Frontal cortex (tissue), 4 donors: Measurements from ENCODE around the gene SPRED3. TPM values are rescaled to one million over a fixed set of nuclear protein-coding genes. Genes with fewer than 3 reads are reported as not detected.
A peak's percentile ranks its signal among the peaks of the same experiment; 100 is the strongest.
"Not testable (repeated sequence)": the region's sequence is repeated elsewhere in the genome, so short reads cannot be mapped to it uniquely, and the experiment has no call there.

Experiments
- DNase-seq, 2 donors: peaks; one replicate each; pipeline ENCODE4 v3.0.0; 2012; ENCODE audit warnings: low spot score in 2 of 2
- FAIRE-seq: peaks from 2 replicates; lab custom pipeline; 2012; peaks lifted over from hg19 to GRCh38; lab: Jason Lieb, UNC
- total RNA-seq: library from RNA; depleted of rRNA; stranded (reverse); fragments of >200 nt; gene quantifications from one replicate; pipeline ENCODE4 v1.2.3, GENCODE V29; 2014
- donor health status: control.
- donor health status: control.
- donor health status: control.

The SPRED3 gene
- total RNA-seq, 1 donor from 2014 or later = 1.6 TPM

DNA sequence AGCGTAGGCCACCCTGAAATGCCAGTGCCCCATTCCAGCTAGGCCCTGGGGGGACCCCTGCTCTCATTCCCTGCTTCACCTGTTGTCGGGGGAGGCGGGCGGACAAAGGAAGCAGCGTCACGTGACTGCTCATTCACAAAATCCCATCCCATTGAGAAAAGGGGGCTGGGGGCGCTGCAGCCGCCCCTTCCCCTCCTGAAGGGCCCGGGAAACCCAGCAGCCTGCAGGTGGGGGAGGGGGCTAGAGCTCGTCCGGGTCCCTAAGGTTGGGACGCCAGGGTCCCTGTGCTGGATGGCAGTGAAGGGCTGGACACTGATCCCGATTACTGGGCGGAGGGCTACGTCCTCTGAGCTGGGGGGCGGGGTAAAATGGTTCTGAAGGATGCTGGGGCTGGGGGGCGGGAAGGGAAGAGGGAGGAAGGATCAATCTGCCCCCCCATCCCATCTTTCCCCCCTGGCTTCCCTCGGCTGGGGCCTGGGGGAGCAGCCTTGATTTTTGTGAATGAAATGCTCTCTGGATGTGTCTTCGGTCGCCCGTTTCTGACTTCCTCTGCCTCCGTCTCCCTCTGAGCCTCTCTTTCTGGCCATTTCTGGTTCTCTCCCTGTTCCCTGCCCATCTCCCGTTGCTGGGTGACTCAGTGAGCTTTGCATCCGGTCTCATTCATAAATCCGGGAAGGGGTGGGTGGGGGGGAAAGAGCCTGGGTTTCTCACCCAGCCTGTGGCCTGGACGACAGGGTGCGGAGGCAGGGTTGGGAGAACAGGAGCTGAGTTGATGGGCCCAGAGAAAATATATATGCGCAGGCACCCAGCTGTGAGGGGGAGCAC, 816 bp downstream of the SPRED3 start:
- FAIRE-seq (no peak), DNase-seq (peak; percentile 67 to 81)

DNA sequence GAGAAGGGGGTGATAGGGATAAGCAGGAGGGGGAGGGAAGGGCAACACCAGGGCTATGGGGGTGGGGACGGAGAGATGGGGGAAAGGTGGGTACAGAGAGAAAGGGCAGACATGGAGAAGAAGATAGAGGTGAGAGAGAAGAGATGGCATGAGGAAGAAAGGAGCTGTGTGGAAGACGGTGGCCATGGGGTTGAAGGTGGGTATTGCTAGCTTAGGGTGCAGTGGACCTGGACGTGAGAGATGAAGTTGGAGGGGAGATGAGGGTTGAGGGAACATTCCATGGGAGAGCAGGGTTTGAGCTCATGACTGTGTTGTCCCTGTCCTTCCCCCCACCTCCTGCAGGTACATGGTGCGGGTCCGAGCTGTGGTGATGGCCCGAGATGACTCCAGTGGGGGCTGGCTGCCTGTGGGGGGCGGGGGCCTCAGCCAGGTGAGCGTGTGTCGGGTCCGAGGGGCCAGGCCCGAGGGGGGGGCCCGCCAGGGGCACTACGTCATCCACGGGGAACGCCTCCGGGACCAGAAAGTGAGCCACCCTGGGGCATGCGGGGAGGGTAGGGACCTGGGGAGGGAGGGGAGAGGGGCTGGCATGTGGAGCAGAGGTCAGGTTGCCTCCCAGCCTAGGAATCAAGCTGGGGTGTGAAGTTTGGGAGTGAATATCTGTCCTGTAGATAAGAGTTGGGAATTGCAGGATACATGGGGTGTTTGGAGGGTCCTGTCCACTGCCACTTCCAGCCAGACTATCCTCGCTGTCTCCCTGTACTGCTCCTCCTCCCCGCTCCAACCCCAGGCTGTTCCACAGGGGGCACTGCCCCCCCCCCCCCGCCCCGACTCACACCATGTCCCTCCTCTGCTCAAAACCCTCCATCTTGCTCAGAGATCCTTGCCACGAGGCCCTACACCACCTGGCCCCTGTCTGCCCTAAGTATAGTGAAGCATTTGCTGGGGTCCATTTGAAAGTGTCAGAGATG, 1.7 kb downstream of the SPRED3 start:
- no peak for FAIRE-seq
- DNase-seq = no peak

DNA sequence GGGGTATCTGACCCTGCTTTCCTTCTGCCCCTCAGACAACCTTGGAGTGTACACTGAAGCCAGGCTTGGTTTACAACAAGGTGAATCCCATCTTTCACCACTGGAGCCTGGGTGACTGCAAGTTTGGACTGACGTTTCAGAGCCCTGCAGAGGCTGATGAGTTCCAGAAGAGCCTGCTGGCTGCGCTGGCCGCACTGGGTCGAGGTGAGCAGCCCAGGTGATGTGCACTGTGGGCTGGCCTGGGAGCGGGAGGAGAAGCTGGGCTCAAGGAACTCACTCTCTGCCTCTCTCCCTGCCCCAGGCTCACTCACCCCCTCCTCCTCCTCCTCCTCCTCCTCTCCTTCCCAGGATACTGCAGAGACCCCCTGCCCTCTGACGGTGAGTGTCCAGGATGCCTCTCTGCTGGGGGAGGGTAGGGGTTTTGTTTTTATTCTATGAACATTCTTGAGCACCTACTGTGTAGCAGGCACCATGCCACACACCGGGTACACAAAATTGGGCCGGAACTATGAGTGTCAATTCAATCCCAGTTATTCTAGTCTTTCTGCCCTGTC, 3.5 kb downstream of the SPRED3 start:
- DNase-seq (no peak), FAIRE-seq (no peak)

GRCh38 chr19:38392707-38393308, 4.3 kb downstream of the SPRED3 start:
- DNase-seq (no peak), FAIRE-seq (no peak)

DNA sequence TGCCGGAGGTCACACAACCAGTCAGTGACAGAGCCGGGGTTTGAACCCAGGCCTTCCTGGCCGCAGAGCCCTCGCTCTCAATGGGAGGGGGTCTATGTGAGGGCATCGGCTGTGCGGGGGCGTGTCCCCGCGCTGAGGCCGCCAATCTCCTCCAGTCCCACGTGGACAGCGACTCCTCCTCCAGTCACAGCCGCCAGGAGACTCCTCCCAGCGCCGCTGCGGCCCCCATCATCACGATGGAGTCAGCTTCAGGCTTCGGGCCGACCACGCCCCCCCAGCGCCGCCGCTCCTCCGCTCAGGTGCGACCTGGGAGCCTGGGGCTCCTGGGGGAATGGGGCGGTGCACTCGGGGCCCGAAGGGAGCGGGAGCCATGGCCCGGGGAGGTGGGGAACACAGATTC, 6.0 kb downstream of the SPRED3 start:
- FAIRE-seq (no peak), DNase-seq (no peak)

DNA sequence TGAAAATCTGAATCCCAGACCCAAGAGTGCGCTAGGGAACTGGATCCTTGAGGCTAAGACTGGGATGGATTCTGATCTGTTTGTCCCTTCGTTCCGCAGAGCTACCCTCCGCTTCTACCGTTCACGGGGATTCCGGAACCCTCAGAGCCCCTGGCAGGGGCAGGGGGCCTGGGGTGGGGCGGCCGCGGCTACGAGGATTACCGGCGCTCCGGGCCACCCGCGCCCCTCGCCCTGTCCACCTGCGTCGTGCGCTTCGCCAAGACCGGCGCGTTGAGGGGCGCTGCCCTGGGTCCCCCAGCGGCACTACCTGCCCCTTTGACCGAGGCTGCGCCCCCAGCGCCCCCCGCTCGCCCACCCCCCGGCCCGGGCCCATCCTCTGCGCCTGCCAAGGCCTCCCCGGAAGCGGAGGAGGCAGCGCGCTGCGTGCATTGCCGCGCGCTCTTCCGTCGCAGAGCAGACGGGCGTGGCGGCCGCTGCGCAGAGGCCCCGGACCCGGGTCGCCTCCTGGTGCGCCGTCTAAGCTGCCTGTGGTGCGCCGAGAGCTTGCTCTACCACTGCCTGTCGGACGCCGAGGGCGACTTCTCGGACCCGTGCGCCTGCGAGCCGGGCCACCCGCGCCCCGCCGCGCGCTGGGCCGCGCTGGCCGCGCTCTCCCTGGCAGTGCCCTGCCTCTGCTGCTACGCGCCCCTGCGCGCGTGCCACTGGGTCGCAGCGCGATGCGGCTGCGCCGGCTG, 7.1 kb downstream of the SPRED3 start:
- DNase-seq (no peak), FAIRE-seq (no peak)

DNA sequence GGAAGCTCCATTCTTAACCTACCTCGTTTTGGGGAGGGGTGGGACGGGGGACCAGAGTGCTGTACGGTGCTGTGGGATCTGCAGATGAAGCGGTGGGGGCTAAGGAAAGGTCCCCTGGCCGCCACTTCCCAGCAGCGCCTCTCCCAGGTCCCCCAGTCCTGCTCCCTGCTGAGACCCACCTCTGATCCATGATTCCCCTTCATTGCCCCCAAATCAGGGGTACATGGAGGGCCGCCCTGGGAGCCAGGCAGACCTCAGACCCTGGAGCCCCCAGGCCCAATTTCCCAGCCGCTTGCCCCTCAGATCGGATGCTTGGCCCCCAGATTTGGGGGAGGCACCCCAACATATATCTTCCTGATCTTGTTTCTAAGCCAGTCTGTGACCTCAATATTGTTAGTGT, 10.6 kb downstream of the SPRED3 start:
- DNase-seq (no peak), FAIRE-seq (no peak)

DNA sequence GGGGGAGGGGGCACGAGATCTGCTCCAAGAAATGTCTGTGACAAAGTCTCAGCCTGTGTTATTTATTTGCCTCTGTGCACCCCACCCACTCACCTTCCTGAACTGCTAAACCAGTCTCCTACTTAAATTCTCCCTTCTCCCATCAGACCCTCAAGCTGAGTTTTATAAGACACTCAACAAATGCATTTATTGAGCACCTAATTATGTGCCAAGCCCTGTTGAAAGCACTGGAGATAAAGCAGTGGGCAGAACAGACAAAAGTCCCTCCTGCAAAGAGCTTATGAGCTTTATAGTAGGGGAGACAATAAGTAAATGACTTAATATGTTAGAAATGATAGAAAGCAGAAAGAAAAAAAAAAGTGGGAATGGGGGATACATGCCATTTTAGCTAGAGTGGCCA, 11.0 kb downstream of the SPRED3 start:
- no peak for DNase-seq
- no peak for FAIRE-seq

GRCh38 chr19:38400361-38400760, 11.9 kb downstream of the SPRED3 start:
- DNase-seq = no peak
- FAIRE-seq = no peak

DNA sequence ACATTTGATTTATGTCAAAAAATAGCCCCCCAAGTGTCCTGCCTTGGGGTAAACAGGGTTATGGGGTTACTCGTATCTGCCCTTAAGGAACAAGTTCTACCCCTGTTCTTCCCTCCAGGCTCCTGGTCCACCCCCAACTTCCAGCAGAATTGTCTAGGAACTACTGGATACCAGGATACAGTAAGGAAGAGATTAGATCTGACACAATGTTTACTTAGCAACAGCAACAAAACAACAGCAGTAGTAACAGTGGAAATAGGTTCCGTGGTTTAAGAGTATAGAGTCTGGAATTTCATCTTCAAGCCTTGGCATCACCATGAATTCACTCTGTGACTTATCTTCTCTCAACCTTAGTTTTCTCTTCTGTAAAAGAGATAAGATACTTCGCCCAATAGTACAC, 12.7 kb downstream of the SPRED3 start:
- FAIRE-seq (no peak), DNase-seq (no peak)

- FAIRE-seq (no peak), DNase-seq (no peak)
These were observed 14.1 kb downstream of the SPRED3 start for GRCh38 chr19:38402623-38402966.

GRCh38 chr19:38402967-38403674, 14.6 kb downstream of the SPRED3 start, which contains the start of gene FAM98C:
Gene FAM98C (plus strand): TSS chr19:38403093. CDS start chr19:38403154, 61 bp downstream.
- FAIRE-seq = no peak
- DNase-seq = peak; percentile 99 to 100

DNA sequence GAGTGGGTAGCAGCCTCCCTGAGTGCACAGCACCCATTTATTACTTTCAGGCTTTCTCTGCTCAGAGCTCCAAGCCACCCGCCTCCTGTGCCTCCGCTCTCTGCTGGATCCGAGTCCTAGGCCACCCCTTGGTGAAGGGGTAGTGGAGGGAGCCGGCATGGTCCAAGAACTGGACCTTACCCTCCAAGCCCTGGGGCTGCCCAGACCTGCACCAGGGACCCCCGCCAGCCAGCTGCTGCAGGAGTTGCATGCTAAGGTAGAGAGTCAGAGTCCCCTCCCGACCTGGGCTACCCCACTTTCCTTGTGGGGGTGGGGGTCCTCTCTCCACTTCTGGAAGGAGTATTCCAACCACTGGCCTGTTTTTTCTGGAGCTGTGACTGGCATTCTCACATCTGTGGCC, 16.4 kb downstream of the SPRED3 start:
- FAIRE-seq = no peak
- no peak for DNase-seq

DNA sequence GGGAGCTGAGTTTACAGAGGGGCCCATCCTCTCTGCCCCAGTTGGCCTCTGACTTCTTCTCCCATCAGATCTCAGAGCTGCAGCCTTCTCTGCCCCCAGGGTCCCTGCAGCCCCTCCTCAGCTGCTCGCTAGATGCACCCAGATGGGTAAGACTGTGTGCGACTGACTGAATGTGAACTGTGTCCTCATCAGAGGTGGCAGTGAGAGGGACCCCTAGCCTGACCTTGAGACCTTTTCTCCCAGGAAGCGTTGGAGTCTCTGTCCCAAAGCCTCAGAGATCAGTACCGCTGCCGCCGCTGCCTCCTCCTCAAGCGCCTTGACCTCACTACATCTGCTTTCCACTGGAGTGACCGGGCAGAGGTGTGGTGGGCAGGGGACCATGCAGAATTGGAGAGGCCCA, 16.8 kb downstream of the SPRED3 start:
- FAIRE-seq = no peak

GRCh38 chr19:38409631-38410133, 21.2 kb downstream of the SPRED3 start:
- FAIRE-seq (no peak), DNase-seq (no peak)

More for the DNA sequence above, 16.8 kb downstream of the SPRED3 start:
- no peak for DNase-seq

DNA sequence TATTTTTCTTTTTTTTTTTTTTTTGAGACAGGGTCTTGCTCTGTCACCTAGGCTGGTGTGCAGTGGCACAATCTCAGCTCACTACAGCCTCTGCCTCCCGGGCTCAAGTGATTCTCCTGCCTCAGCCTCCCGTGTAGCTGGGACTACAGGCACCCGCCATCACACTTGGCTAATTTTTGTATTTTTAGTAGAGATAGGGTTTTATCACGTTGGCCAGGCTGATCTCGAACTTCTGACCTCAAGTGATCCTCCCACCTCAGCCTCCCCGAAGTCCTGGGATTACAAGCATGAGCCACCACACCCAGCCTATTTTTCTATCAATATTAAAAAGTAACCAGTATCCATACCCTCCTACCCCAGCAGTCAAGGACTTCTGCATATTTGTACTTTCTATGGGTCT, 21.9 kb downstream of the SPRED3 start:
- FAIRE-seq, DNase-seq: not testable (repeated sequence)

- DNase-seq = no peak
- FAIRE-seq = no peak
These were observed 22.7 kb downstream of the SPRED3 start for GRCh38 chr19:38411041-38411712.

DNA sequence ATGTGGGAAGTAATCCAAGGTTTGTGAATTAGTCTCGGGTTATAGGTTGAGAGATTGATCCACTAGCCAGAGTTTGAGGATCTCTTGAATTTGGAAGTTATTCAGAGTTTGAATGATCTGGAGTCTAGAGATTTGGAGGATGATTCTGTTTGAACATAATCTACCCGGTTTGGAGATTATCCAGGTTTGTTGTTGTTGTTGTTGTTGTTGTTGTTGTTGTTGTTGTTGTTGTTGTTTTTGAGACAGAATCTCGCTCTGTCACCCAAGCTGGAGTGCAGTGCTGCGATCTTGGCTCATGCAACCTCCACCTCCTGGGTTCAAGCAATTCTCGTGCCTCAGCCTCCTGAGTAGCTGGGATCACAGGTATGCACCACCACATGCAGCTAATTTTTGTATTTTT, 23.4 kb downstream of the SPRED3 start:
- FAIRE-seq = not testable (repeated sequence)

More for the DNA sequence above, 23.4 kb downstream of the SPRED3 start:
- DNase-seq = not testable (repeated sequence)
